HG03378 (cell line): ENCODE results near the gene CLPTM1.
"Not testable (repeated sequence)": the region's sequence is repeated elsewhere in the genome, so short reads cannot be mapped to it uniquely, and the experiment has no call there.

ENCODE experiments used
- ATAC-seq: cut with Tn5 transposase; IDR thresholded peaks from one replicate; pipeline ENCODE4 v1.9.1; 2021; ENCODE audit warnings: mild to moderate bottlenecking, moderate library complexity; ENCODE audit not compliant: unreplicated experiment

The CLPTM1 gene

GRCh38 chr19:44973982-44974735 is 19.0 kb downstream of the CLPTM1 start:
- ATAC-seq: no peak

- no peak for ATAC-seq
These were observed 19.7 kb downstream of the CLPTM1 start for GRCh38 chr19:44974857-44975256.

- ATAC-seq: no peak
These were observed 20.3 kb downstream of the CLPTM1 start for GRCh38 chr19:44975444-44975843.

- ATAC-seq: no peak
These were observed 28.8 kb downstream of the CLPTM1 start for GRCh38 chr19:44984005-44984404.

GRCh38 chr19:44985445-44985844 is 30.3 kb downstream of the CLPTM1 start:
- ATAC-seq: no peak

- no peak for ATAC-seq
These were observed 31.2 kb downstream of the CLPTM1 start for GRCh38 chr19:44986389-44986788.

GRCh38 chr19:44987148-44987675 is 32.0 kb downstream of the CLPTM1 start:
- ATAC-seq: no peak

- ATAC-seq: no peak
These were observed 33.1 kb downstream of the CLPTM1 start for GRCh38 chr19:44988273-44988672.

- ATAC-seq: no peak
These were observed 33.8 kb downstream of the CLPTM1 start for GRCh38 chr19:44988896-44989556.

- ATAC-seq: no peak
These were observed 35.3 kb downstream of the CLPTM1 start for GRCh38 chr19:44990459-44990858.

GRCh38 chr19:44990966-44991365 is 35.8 kb downstream of the CLPTM1 start:
- ATAC-seq: no peak

GRCh38 chr19:44992336-44993163 is 37.4 kb downstream of the CLPTM1 start:
- ATAC-seq: no peak

GRCh38 chr19:44993526-44993925 is 38.3 kb downstream of the CLPTM1 start:
- ATAC-seq: no peak

- ATAC-seq: no peak
These were observed 38.9 kb downstream of the CLPTM1 start for GRCh38 chr19:44993926-44994537.

- ATAC-seq: no peak
These were observed 42.8 kb downstream of the CLPTM1 start for GRCh38 chr19:44998025-44998424.

GRCh38 chr19:44999131-44999925 is 44.1 kb downstream of the CLPTM1 start:
- not testable (repeated sequence) for ATAC-seq

GRCh38 chr19:45000665-45001064 is 45.5 kb downstream of the CLPTM1 start:
- ATAC-seq: not testable (repeated sequence)

GRCh38 chr19:45001087-45001739 is 46.0 kb downstream of the CLPTM1 start, which contains the start of gene RELB:
Gene RELB, plus strand, starts transcription at chr19:45001464. Its CDS starts 116 bp downstream, at chr19:45001580.
- peak; percentile 33 for ATAC-seq

- ATAC-seq: no peak
These were observed 48.3 kb downstream of the CLPTM1 start for GRCh38 chr19:45003485-45003884.
